SK-N-SH (cell line): ENCODE measurements around the gene CHL1. TPM values are rescaled to one million over a fixed set of nuclear protein-coding genes. Genes with fewer than 3 reads are reported as not detected.

Experiments
- CTCF ChIA-PET: fragments of 300-600, 350-600 bp; formaldehyde crosslinking; extraction: SDS; loops from one replicate; lab custom pipeline; 2021; lab: Yijun Ruan, JAX
- POLR2A ChIA-PET: fragments of 350-600 bp; sonication (Branson Sonifier 250); formaldehyde crosslinking; extraction: SDS; loops from one replicate; lab custom pipeline; 2020; ENCODE audit warnings: antibody characterized with exemption, inconsistent platforms; lab: Yijun Ruan, JAX
- DNase-seq: peaks from one replicate; pipeline ENCODE4 v3.0.0; 2012
- H2AFZ ChIP-seq: fragments of 200-600 bp; sonication (generic); 2 replicates; pipeline ENCODE4 v1.8.1; 2016; ENCODE audit warnings: antibody characterized with exemption, mild to moderate bottlenecking, low read depth
- H3F3A ChIP-seq: fragments of 200-600 bp; sonication (generic); replicated peaks from 2 replicates; pipeline ENCODE3; 2016; ENCODE audit warnings: antibody characterized with exemption, mild to moderate bottlenecking; ENCODE audit not compliant: insufficient read depth
- H3K27ac ChIP-seq, 2 experiments: fragments of 200-500 bp in 1 of 2; fragments of 200-600 bp in 1 of 2; sonication (Bioruptor generic) in 1 of 2; sonication (generic), shearing (Covaris generic) in 1 of 2; 2 replicates each; pipeline versions ENCODE4 v1.5.1 to v1.6.1; 2014 to 2016; ENCODE audit warnings: low read depth in 2 of 2, inconsistent platforms in 1 of 2, low read length in 1 of 2, mild to moderate bottlenecking in 1 of 2, mixed read lengths in 1 of 2
- H3K27me3 ChIP-seq: fragments of 200-600 bp; sonication (generic), shearing (Covaris generic); 2 replicates; pipeline ENCODE4 v1.6.1; 2016; ENCODE audit warnings: mixed run types; ENCODE audit not compliant: insufficient read depth
- H3K36me3 ChIP-seq, 2 experiments: fragments of 200-500 bp in 1 of 2; fragments of 200-600 bp in 1 of 2; sonication (Bioruptor generic) in 1 of 2; sonication (generic) in 1 of 2; replicated peaks in 1 of 2; 2 replicates each; pipeline versions ENCODE3 to v1.5.1; 2014 to 2016; ENCODE audit warnings: low read length in 1 of 2, mild to moderate bottlenecking in 1 of 2; ENCODE audit not compliant: insufficient read depth in 2 of 2, control insufficient read depth in 1 of 2
- H3K4me1 ChIP-seq, 2 experiments: fragments of 200-500 bp in 1 of 2; fragments of 200-600 bp in 1 of 2; sonication (Bioruptor generic) in 1 of 2; sonication (generic), shearing (Covaris generic) in 1 of 2; 2 replicates each; pipeline versions ENCODE4 v1.5.1 to v1.6.1; 2014 to 2016; ENCODE audit warnings: low read depth in 1 of 2, low read length in 1 of 2, mixed run types in 1 of 2; ENCODE audit not compliant: insufficient read depth in 2 of 2, control insufficient read depth in 1 of 2
- H3K4me2 ChIP-seq: fragments of 200-600 bp; sonication (generic), shearing (Covaris generic); 2 replicates; pipeline ENCODE4 v1.6.1; 2017; ENCODE audit warnings: mixed run types
- H3K4me3 ChIP-seq, 2 experiments: fragments of 200-500 bp in 1 of 2; fragments of 200-600 bp in 1 of 2; sonication (Bioruptor generic) in 1 of 2; sonication (generic), shearing (Covaris generic) in 1 of 2; 2 replicates each; pipeline versions ENCODE4 v1.5.1 to v1.8.1; 2014 to 2016; ENCODE audit warnings: low read depth in 2 of 2, inconsistent platforms in 1 of 2, low read length in 1 of 2, mild to moderate bottlenecking in 1 of 2, mixed read lengths in 1 of 2, moderate library complexity in 1 of 2
- H3K79me2 ChIP-seq: fragments of 200-600 bp; sonication (generic); 2 replicates; pipeline ENCODE4 v1.8.1; 2017; ENCODE audit warnings: mild to moderate bottlenecking; ENCODE audit not compliant: insufficient read depth
- H3K9ac ChIP-seq: fragments of 200-600 bp; sonication (generic); 2 replicates; pipeline ENCODE4 v1.6.1; 2017; ENCODE audit warnings: mixed run types
- H3K9me2 ChIP-seq: fragments of 200-600 bp; sonication (generic); 2 replicates; pipeline ENCODE4 v1.6.1; 2017; ENCODE audit warnings: mixed run types
- H3K9me3 ChIP-seq: fragments of 200-600 bp; sonication (generic); 2 replicates; pipeline ENCODE4 v1.6.1; 2017; ENCODE audit warnings: mixed run types, mild to moderate bottlenecking, moderate library complexity
- H4K20me1 ChIP-seq: fragments of 200-600 bp; sonication (generic); 2 replicates; pipeline ENCODE4 v1.6.1; 2017; ENCODE audit warnings: mild to moderate bottlenecking, mixed run types; ENCODE audit not compliant: insufficient read depth
- CHD2 ChIP-seq: fragments of 150-350 bp; IDR thresholded peaks from 2 replicates; pipeline ENCODE4 v1.6.1; 2018; ENCODE audit warnings: low read length; ENCODE audit not compliant: partially characterized antibody
- CTCF ChIP-seq: fragments of 200-600 bp; sonication (generic); IDR thresholded peaks from 2 replicates; pipeline ENCODE4 v1.6.1; 2017; ENCODE audit warnings: antibody characterized with exemption, mild to moderate bottlenecking, moderate library complexity
- ELF1 ChIP-seq: IDR thresholded peaks from 2 replicates; pipeline ENCODE4 v1.4.0; 2012
- EP300 ChIP-seq, 2 experiments: IDR thresholded peaks; 2 replicates each; pipeline versions ENCODE4 v1.4.0 to v1.6.1; 2012; ENCODE audit warnings: borderline replicate concordance in 1 of 2, low read depth in 1 of 2, low read length in 1 of 2
- FOSL2 ChIP-seq: IDR thresholded peaks from 2 replicates; pipeline ENCODE4 v1.4.0; 2012; ENCODE audit warnings: low read depth, mild to moderate bottlenecking, moderate library complexity, borderline replicate concordance
- FOXJ3 ChIP-seq: sonication (generic); formaldehyde crosslinking; IDR thresholded peaks from 2 replicates; pipeline ENCODE4 v1.5.1; 2020; ENCODE audit warnings: mild to moderate bottlenecking, missing genetic modification reagents
- FOXM1 ChIP-seq: IDR thresholded peaks from 2 replicates; pipeline ENCODE4 v1.4.0; 2012; ENCODE audit warnings: low read depth, mild to moderate bottlenecking
- GABPA ChIP-seq: IDR thresholded peaks from 2 replicates; pipeline ENCODE4 v1.4.0; 2012; ENCODE audit warnings: low read depth, mild to moderate bottlenecking
- GATA2 ChIP-seq: sonication (generic); formaldehyde crosslinking; IDR thresholded peaks from 2 replicates; pipeline ENCODE4 v1.5.0; 2020; ENCODE audit warnings: mild to moderate bottlenecking, missing genetic modification reagents
- IRF3 ChIP-seq: fragments of 150-350 bp; IDR thresholded peaks from 2 replicates; pipeline ENCODE4 v1.6.1; 2016; ENCODE audit warnings: mild to moderate bottlenecking, low read depth, low read length
- JUND ChIP-seq: IDR thresholded peaks from 2 replicates; pipeline ENCODE4 v1.4.0; 2012
- POLR2AphosphoS5 ChIP-seq: IDR thresholded peaks from 2 replicates; pipeline ENCODE4 v1.6.1; 2012; ENCODE audit warnings: low read depth, low read length
- RFX5 ChIP-seq: IDR thresholded peaks from 2 replicates; pipeline ENCODE4 v1.6.1; 2012; ENCODE audit warnings: mild to moderate bottlenecking, improper control_type of control experiment, low read length
- SIN3A ChIP-seq: IDR thresholded peaks from 2 replicates; pipeline ENCODE4 v1.6.1; 2012; ENCODE audit warnings: low read depth, mild to moderate bottlenecking, low read length, moderate library complexity, borderline replicate concordance
- SMC3 ChIP-seq: IDR thresholded peaks from 2 replicates; pipeline ENCODE4 v1.6.1; 2012; ENCODE audit warnings: low read depth, low read length, improper control_type of control experiment
- TCF12 ChIP-seq: IDR thresholded peaks from 2 replicates; pipeline ENCODE4 v1.4.0; 2012
- TEAD4 ChIP-seq: IDR thresholded peaks from 2 replicates; pipeline ENCODE4 v1.4.0; 2012; ENCODE audit warnings: mild to moderate bottlenecking, borderline replicate concordance; ENCODE audit not compliant: insufficient read depth
- USF2 ChIP-seq: fragments of 150-350 bp; IDR thresholded peaks from 2 replicates; pipeline ENCODE4 v1.6.1; 2017; ENCODE audit warnings: antibody characterized with exemption, low read length, low read depth, borderline replicate concordance
- YY1 ChIP-seq: IDR thresholded peaks from 2 replicates; pipeline ENCODE4 v1.4.0; 2012; ENCODE audit warnings: low read depth, mild to moderate bottlenecking
- WGBS: methylation state at CpG from one replicate; pipeline ENCODE4 v1.1.6; 2017; ENCODE audit warnings: low lambda C conversion rate; 5-methylcytosine and 5-hydroxymethylcytosine counted together
- polyA plus RNA-seq, 3 experiments: library from polyadenylated mRNA; depleted of rRNA; stranded (reverse); fragments of >200 nt; gene quantifications; 2 replicates each; pipeline ENCODE4 v1.2.3, GENCODE V29; 2012
- TF ChIP-seq, protein P1 (sequence below): IDR thresholded peaks from 2 replicates; pipeline ENCODE4 v1.4.0; 2012; ENCODE audit warnings: low read depth, borderline replicate concordance

CHL1 gene
- polyA plus RNA-seq, 1 of the 3 experiments (the other 2 are of a cell fraction) = not detected

DNA sequence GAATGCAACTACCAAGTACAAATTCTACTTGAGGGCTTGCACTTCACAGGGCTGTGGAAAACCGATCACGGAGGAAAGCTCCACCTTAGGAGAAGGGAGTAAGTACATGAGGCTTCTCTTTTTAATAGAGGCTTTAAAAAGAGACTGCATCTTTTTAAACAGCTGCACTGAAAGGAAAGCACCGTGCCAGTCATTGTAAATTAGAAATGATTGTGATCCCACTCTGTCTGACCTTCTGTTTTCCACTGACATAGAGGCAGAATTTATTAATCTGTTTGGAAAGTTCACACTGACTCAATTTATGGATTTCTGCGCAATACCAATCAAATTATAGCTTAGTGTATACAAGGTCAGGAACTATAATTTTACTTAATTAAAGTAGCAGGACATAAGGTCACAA is 198.2 kb downstream of the CHL1 start:
- DNase-seq = no peak
- no peaks in the 10 kb centered on the region; a peak in 1 of 4 replicates for H3K4me1 ChIP-seq
- no peak overlapping the region for H2AFZ ChIP-seq
- TF ChIP-seq TEAD4 (no peak), SMC3 (no peak), CHD2 (no peak), YY1 (no peak), JUND (no peak), FOSL2 (no peak), ELF1 (no peak), TCF12 (no peak)
- TF ChIP-seq, protein P1, sequence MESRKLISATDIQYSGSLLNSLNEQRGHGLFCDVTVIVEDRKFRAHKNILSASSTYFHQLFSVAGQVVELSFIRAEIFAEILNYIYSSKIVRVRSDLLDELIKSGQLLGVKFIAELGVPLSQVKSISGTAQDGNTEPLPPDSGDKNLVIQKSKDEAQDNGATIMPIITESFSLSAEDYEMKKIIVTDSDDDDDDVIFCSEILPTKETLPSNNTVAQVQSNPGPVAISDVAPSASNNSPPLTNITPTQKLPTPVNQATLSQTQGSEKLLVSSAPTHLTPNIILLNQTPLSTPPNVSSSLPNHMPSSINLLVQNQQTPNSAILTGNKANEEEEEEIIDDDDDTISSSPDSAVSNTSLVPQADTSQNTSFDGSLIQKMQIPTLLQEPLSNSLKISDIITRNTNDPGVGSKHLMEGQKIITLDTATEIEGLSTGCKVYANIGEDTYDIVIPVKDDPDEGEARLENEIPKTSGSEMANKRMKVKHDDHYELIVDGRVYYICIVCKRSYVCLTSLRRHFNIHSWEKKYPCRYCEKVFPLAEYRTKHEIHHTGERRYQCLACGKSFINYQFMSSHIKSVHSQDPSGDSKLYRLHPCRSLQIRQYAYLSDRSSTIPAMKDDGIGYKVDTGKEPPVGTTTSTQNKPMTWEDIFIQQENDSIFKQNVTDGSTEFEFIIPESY = no peak
- H3K27ac ChIP-seq = no peak overlapping the region
- no peak overlapping the region for H3K4me3 ChIP-seq
- no peaks in the 10 kb centered on the region for H3K9me3 ChIP-seq
- no peaks in the 10 kb centered on the region for H3K9me2 ChIP-seq
- no peak overlapping the region for H3K4me2 ChIP-seq
- no peaks in the 10 kb centered on the region for H3K79me2 ChIP-seq
- H4K20me1 ChIP-seq = no peaks in the 10 kb centered on the region
- no peaks in the 10 kb centered on the region for H3K27me3 ChIP-seq
- no peak overlapping the region for H3K9ac ChIP-seq
- ChIA-PET CTCF (interaction anchor here (0.9 to 2.1 kb wide), 7 partner anchors 17 to 352 kb away, joined by 3 to 5 read pairs (median 3); no protein-coding TSS in a partner anchor), POLR2A (no interaction called here)
- H3F3A ChIP-seq = no peaks in the 10 kb centered on the region
- 15% methylated on average over 4 of the region's 4 CpGs for WGBS
- H3K36me3 ChIP-seq = no peaks in the 10 kb centered on the region

- TF ChIP-seq EP300 (IDR thresholded peaks at IDR 0.05; ENCODE audit: borderline replicate concordance in 1 of 2, low read depth in 1 of 2, low read length in 1 of 2) = no peak
- no peak for TF ChIP-seq FOXJ3 (CRISPR knock-in tag)
- TF ChIP-seq CTCF = no peak
- TF ChIP-seq FOXM1 = no peak
- no peak for TF ChIP-seq GATA2
- no peak for TF ChIP-seq TCF12
- no peak for TF ChIP-seq JUND
- TF ChIP-seq SMC3 = no peak
- no peak for TF ChIP-seq IRF3
- no peak for TF ChIP-seq RFX5
- no peak for TF ChIP-seq GABPA
- no peak for TF ChIP-seq POLR2AphosphoS5
- TF ChIP-seq USF2 = no peak
- no peak for TF ChIP-seq SIN3A
These were observed 199.7 kb downstream of the CHL1 start for GRCh38 chr3:396293-396692.

More at GRCh38 chr3:396293-396692, 199.7 kb downstream of the CHL1 start:
- ChIA-PET CTCF (interaction anchor here (0.9 to 1.3 kb wide), 2 partner anchors 17 to 20 kb away, joined by 3 read pairs; no protein-coding TSS in a partner anchor), POLR2A (no interaction called here)
- DNase-seq = no peak
- Histone ChIP-seq H3K4me3 (no peak overlapping the region), H3K9me3 (no peaks in the 10 kb centered on the region), H3K27me3 (no peaks in the 10 kb centered on the region), H3K36me3 (no peaks in the 10 kb centered on the region), H3K9me2 (no peaks in the 10 kb centered on the region), H4K20me1 (no peaks in the 10 kb centered on the region), H3K4me2 (no peak overlapping the region), H3K27ac (no peak overlapping the region), H3K79me2 (no peaks in the 10 kb centered on the region), H3K9ac (no peak overlapping the region), H3F3A (no peaks in the 10 kb centered on the region), H2AFZ (no peak overlapping the region), H3K4me1 (no peaks in the 10 kb centered on the region; a peak in 1 of 4 replicates)
- WGBS = 40% methylated on average over 3 of the region's 3 CpGs
